KMS-11 (cell line): Measurements from ENCODE around the gene CLOCK.

Experiments used
- H2AFZ ChIP-seq: fragments of 200-600 bp; sonication (generic); 2 replicates; pipeline ENCODE4 v1.6.1; 2016; ENCODE audit warnings: antibody characterized with exemption, mixed run types, low read depth
- H3K27ac ChIP-seq: fragments of 200-600 bp; sonication (generic); 2 replicates; pipeline ENCODE4 v1.6.1; 2016; ENCODE audit warnings: mild to moderate bottlenecking, mixed run types
- H3K27me3 ChIP-seq: fragments of 200-600 bp; sonication (generic); 2 replicates; pipeline ENCODE4 v1.6.1; 2017; ENCODE audit warnings: mild to moderate bottlenecking, low read depth, mixed run types, moderate library complexity; ENCODE audit not compliant: insufficient read depth
- H3K36me3 ChIP-seq: fragments of 200-600 bp; sonication (generic); 2 replicates; pipeline ENCODE4 v1.6.1; 2017; ENCODE audit warnings: mild to moderate bottlenecking, mixed run types; ENCODE audit not compliant: insufficient read depth
- H3K4me1 ChIP-seq: fragments of 200-600 bp; sonication (generic); 2 replicates; pipeline ENCODE4 v1.6.1; 2016; ENCODE audit warnings: mild to moderate bottlenecking, low read depth, mixed run types; ENCODE audit not compliant: poor library complexity, severe bottlenecking
- H3K4me2 ChIP-seq: fragments of 200-600 bp; sonication (generic); 2 replicates; pipeline ENCODE4 v1.7.0; 2016; ENCODE audit warnings: mild to moderate bottlenecking, mixed run types
- H3K4me3 ChIP-seq: fragments of 200-600 bp; sonication (generic); IDR thresholded peaks from 2 replicates; pipeline ENCODE4 v1.6.1; 2017; ENCODE audit warnings: low read depth, low read length, mixed read lengths; ENCODE audit not compliant: insufficient read depth
- H3K79me2 ChIP-seq: fragments of 200-600 bp; sonication (generic); 2 replicates; pipeline ENCODE4 v1.6.1; 2016; ENCODE audit warnings: low read depth, mixed run types; ENCODE audit not compliant: insufficient read depth
- H3K9ac ChIP-seq: fragments of 200-600 bp; sonication (generic); 2 replicates; pipeline ENCODE4 v1.6.1; 2016; ENCODE audit warnings: mild to moderate bottlenecking, mixed run types
- H4K20me1 ChIP-seq: fragments of 200-600 bp; sonication (generic); 2 replicates; pipeline ENCODE4 v1.6.1; 2016; ENCODE audit warnings: mild to moderate bottlenecking, mixed run types; ENCODE audit not compliant: insufficient read depth
- TF ChIP-seq, protein P1 (sequence below): fragments of 200-600 bp; sonication (generic); conservative IDR thresholded peaks from 2 replicates; pipeline ENCODE4 v1.6.1; 2017; ENCODE audit warnings: low read depth, mild to moderate bottlenecking, antibody characterized with exemption, low read length, moderate library complexity, mixed read lengths

The CLOCK gene

DNA sequence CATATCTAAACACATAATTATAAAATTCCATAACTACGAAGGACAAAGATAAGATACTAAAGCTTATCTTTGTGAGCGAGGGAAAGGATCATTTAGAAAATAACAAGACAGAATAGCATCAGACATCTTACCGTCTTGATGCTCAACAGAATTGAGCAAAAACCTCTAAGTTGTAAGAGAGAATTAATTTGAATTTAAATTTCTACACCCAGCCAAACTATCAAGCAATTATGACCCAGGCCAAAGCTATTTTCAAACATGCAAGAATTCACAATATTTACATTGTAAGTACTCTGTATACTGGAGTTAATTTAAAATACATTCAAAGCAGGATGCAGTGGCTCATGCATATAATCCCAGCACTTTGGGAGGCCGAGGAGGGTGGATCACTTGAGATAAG lies 16.5 kb downstream of the CLOCK start:
- no peaks in the 10 kb centered on the region for H3K36me3 ChIP-seq
- no peaks in the 10 kb centered on the region for H3K4me1 ChIP-seq
- H4K20me1 ChIP-seq, result no peaks in the 10 kb centered on the region
- TF ChIP-seq, protein P1, sequence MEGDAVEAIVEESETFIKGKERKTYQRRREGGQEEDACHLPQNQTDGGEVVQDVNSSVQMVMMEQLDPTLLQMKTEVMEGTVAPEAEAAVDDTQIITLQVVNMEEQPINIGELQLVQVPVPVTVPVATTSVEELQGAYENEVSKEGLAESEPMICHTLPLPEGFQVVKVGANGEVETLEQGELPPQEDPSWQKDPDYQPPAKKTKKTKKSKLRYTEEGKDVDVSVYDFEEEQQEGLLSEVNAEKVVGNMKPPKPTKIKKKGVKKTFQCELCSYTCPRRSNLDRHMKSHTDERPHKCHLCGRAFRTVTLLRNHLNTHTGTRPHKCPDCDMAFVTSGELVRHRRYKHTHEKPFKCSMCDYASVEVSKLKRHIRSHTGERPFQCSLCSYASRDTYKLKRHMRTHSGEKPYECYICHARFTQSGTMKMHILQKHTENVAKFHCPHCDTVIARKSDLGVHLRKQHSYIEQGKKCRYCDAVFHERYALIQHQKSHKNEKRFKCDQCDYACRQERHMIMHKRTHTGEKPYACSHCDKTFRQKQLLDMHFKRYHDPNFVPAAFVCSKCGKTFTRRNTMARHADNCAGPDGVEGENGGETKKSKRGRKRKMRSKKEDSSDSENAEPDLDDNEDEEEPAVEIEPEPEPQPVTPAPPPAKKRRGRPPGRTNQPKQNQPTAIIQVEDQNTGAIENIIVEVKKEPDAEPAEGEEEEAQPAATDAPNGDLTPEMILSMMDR, result no peak
- H2AFZ ChIP-seq, result no peak overlapping the region
- H3K79me2 ChIP-seq, result peaks cover 41% of the 10 kb centered on the region; the same call in 1 of the 2 replicates
- no peaks in the 10 kb centered on the region for H3K27me3 ChIP-seq
- H3K27ac ChIP-seq, result no peak overlapping the region
- no peak overlapping the region for H3K4me2 ChIP-seq
- no peak overlapping the region for H3K4me3 ChIP-seq
- no peak overlapping the region for H3K9ac ChIP-seq

DNA sequence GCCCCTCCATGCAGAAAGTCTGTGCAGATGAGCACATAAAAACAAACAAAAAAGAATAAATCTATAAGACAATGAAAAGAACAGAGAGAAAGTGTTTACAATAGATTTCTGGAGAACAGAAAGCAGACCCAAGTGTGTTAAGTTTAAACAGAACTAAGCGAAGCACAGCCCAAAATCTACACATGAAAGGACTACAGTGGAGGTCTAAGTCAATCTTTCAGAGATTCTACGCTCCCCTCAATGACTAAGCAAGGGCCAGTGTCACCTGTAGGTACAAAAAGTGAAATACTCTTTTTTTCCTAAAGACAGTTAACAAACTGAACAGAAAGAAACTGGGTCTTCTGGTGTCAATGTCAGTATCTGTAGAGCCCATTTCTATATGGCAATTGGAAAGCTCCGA lies 18.2 kb downstream of the CLOCK start:
- Histone ChIP-seq H2AFZ (no peak overlapping the region), H3K9ac (no peak overlapping the region), H3K27me3 (no peaks in the 10 kb centered on the region), H3K79me2 (peaks cover 32% of the 10 kb centered on the region; the same call in 1 of the 2 replicates), H3K4me3 (no peak overlapping the region), H3K27ac (no peak overlapping the region), H4K20me1 (no peaks in the 10 kb centered on the region), H3K4me1 (no peaks in the 10 kb centered on the region), H3K4me2 (no peak overlapping the region), H3K36me3 (no peaks in the 10 kb centered on the region)
- TF ChIP-seq, protein P1, result no peak

DNA sequence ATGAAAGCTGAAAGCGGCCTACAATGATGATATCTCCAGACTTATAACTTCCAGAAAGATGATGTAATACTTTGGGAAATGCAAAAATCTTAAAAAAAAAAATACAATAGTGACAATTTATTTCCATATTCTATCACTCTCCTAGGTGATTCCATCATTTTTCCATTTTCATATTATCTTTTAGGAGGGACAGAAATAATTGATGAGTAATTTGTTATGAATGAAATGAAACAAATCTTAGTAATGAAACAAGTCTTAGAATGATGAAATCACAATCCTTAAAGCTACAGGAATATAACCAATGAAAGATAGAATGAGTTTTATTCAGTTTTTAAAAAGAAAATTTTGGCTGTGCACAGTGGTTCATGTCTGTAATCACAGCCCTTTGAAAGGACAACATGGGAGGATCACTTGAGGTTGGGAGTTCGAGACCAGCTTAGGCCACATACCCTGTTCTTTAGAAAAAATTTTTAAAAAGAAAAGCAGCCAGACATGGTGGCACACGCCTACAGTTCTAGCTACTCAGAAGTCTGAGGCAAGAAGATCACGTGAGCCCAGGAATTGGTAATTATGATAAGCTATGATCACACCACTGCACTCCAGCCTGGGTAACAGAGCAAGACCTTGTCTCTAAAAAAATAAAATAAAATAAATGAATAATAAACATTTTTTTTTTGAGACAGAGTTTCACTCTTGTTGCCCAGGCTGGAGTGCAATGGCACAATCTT lies 21.7 kb downstream of the CLOCK start:
- no peaks in the 10 kb centered on the region for H3K4me1 ChIP-seq
- no peaks in the 10 kb centered on the region for H3K36me3 ChIP-seq
- no peak overlapping the region for H3K4me2 ChIP-seq
- TF ChIP-seq, protein P1, result no peak
- H3K79me2 ChIP-seq, result peaks cover 35% of the 10 kb centered on the region; the same call in 1 of the 2 replicates
- no peak overlapping the region for H2AFZ ChIP-seq
- H3K9ac ChIP-seq, result no peak overlapping the region
- H3K4me3 ChIP-seq, result no peak overlapping the region
- no peak overlapping the region for H3K27ac ChIP-seq
- no peaks in the 10 kb centered on the region for H4K20me1 ChIP-seq
- H3K27me3 ChIP-seq, result no peaks in the 10 kb centered on the region

DNA sequence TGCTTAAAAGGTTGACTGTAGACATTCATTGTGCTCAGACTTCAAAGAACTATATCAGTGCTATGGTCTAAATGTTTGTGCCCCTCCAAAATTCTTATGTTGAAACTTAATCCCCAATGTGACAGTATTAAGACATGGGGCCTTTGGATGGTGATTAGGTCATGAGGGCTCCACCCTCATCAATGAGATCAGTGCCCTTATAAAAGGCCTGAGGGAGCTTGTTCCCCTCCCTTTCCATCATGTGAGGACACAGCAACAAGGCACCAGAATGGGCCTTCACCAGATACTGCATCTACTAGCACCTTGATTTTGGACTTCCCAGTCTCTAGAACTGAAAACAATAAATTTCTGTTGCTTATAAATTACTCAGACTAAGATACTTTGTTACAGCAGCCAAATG lies 28.3 kb downstream of the CLOCK start:
- peak overlapping the region; percentile 21; the same call in 1 of the 2 replicates for H3K4me2 ChIP-seq
- H2AFZ ChIP-seq, result no peak overlapping the region
- H3K9ac ChIP-seq, result no peak overlapping the region; the same call in 1 of the 2 replicates
- H3K27ac ChIP-seq, result peak overlapping the region; percentile 56
- no peaks in the 10 kb centered on the region; the same call in 1 of the 2 replicates for H4K20me1 ChIP-seq
- TF ChIP-seq, protein P1, result no peak
- H3K4me3 ChIP-seq, result no peak overlapping the region
- peaks cover 31% of the 10 kb centered on the region for H3K79me2 ChIP-seq
- no peaks in the 10 kb centered on the region for H3K36me3 ChIP-seq
- H3K27me3 ChIP-seq, result no peaks in the 10 kb centered on the region
- peaks cover 22% of the 10 kb centered on the region for H3K4me1 ChIP-seq
